K562 (cell line): ENCODE data around the gene GSX2. TPM values are rescaled to one million over a fixed set of nuclear protein-coding genes. Genes with fewer than 3 reads are reported as not detected.
"Not testable (repeated sequence)": the region's sequence is repeated elsewhere in the genome, so short reads cannot be mapped to it uniquely, and the experiment has no call there.

Experiments
- ATAC-seq: fragments of 200-7000 bp; cut with Tn5 transposase; 3 replicates; pipeline ENCODE4 v1.9.1; 2020; ENCODE audit warnings: moderate library complexity
- BruUV-seq: library from RNA; stranded (reverse); fragments of 400-500 nt; replicated peaks from 2 replicates; lab custom pipeline; 2021; lab: Mats Ljungman, UMichigan
- CTCF ChIA-PET: fragments of 300-600 bp; formaldehyde crosslinking; extraction: SDS; loops from one replicate; lab custom pipeline; 2021; ENCODE audit warnings: low intra/inter-chr PET ratio; lab: Yijun Ruan, JAX
- POLR2A ChIA-PET: fragments of 300-600, 350-650 bp; sonication (Branson Sonifier 250); formaldehyde crosslinking; extraction: SDS; loops from one replicate; lab custom pipeline; 2021; ENCODE audit warnings: antibody characterized with exemption, inconsistent platforms; lab: Yijun Ruan, JAX
- DNase-seq, 4 experiments: peaks; one replicate each; pipeline versions ENCODE4 v3.0.0 to v3.0.0-alpha.2; 2011 to 2018; ENCODE audit warnings: low spot score in 3 of 4, mixed read lengths in 3 of 4; ENCODE audit errors: extremely low read depth in 1 of 4
- FAIRE-seq: peaks from 2 replicates; lab custom pipeline; 2011; peaks lifted over from hg19 to GRCh38; lab: Jason Lieb, UNC
- H2AFZ ChIP-seq: 2 replicates; pipeline ENCODE4 v1.6.0; 2011; ENCODE audit warnings: low read depth, low read length, control low read depth, inconsistent platforms
- H3K27ac ChIP-seq: fragments of 200-600 bp; 3 replicates; pipeline ENCODE4 v1.8.0; 2011; ENCODE audit warnings: low read depth, mild to moderate bottlenecking, control low read depth, inconsistent platforms, low read length, moderate library complexity, mixed read lengths; ENCODE audit errors: extremely low read depth
- H3K27me3 ChIP-seq, 2 experiments: fragments of 300-600 bp in 1 of 2; 2 replicates in 1 of 2; 3 replicates in 1 of 2; pipeline versions ENCODE4 v1.6.0 to v1.8.0; 2011; ENCODE audit warnings: inconsistent platforms in 2 of 2, low read length in 2 of 2, mild to moderate bottlenecking in 1 of 2, mixed read lengths in 1 of 2, moderate library complexity in 1 of 2; ENCODE audit not compliant: control insufficient read depth in 2 of 2, insufficient read depth in 2 of 2
- H3K36me3 ChIP-seq: fragments of 300-600 bp; 3 replicates; pipeline ENCODE4 v1.8.0; 2011; ENCODE audit warnings: mild to moderate bottlenecking, low read length, inconsistent platforms; ENCODE audit not compliant: control insufficient read depth, insufficient read depth
- H3K4me1 ChIP-seq, 2 experiments: fragments of 200-600 bp in 1 of 2; replicated peaks in 1 of 2; 2 replicates in 1 of 2; 3 replicates in 1 of 2; pipeline versions ENCODE4 v1.5.1 to v1.8.0; 2011; ENCODE audit warnings: inconsistent platforms in 2 of 2, low read length in 2 of 2, mild to moderate bottlenecking in 1 of 2, mixed read lengths in 1 of 2, moderate library complexity in 1 of 2; ENCODE audit not compliant: control insufficient read depth in 2 of 2, insufficient read depth in 2 of 2
- H3K4me2 ChIP-seq: 2 replicates; pipeline ENCODE4 v1.6.1; 2011; ENCODE audit warnings: low read length, control low read depth, inconsistent platforms, mixed read lengths; ENCODE audit not compliant: insufficient read depth
- H3K4me3 ChIP-seq: fragments of 200-600 bp; sonication (generic), shearing (Covaris generic); 2 replicates; pipeline ENCODE4 v1.5.1; 2016; ENCODE audit warnings: control low read depth, inconsistent platforms
- H3K79me2 ChIP-seq: fragments of 200-600 bp; 3 replicates; pipeline ENCODE4 v1.8.0; 2011; ENCODE audit warnings: low read length, inconsistent platforms; ENCODE audit not compliant: control insufficient read depth, insufficient read depth
- H3K9ac ChIP-seq, 2 experiments: 2 replicates each; pipeline versions ENCODE4 v1.6.0 to v1.6.1; 2011; ENCODE audit warnings: low read depth in 2 of 2, low read length in 2 of 2, control low read depth in 1 of 2, inconsistent platforms in 1 of 2, mild to moderate bottlenecking in 1 of 2, mixed read lengths in 1 of 2; ENCODE audit not compliant: insufficient read depth in 1 of 2
- H3K9me1 ChIP-seq: one replicate; pipeline ENCODE4 v1.6.0; 2011; ENCODE audit warnings: inconsistent platforms, mild to moderate bottlenecking, low read length, moderate library complexity; ENCODE audit not compliant: control insufficient read depth, insufficient read depth
- H3K9me3 ChIP-seq: replicated peaks from 2 replicates; pipeline ENCODE4 v1.5.1; 2011; ENCODE audit warnings: low read depth, low read length, inconsistent platforms; ENCODE audit not compliant: control insufficient read depth, insufficient read depth
- H4K20me1 ChIP-seq: replicated peaks from 2 replicates; pipeline ENCODE4 v1.6.1; 2011; ENCODE audit warnings: low read length, inconsistent platforms, mixed read lengths; ENCODE audit not compliant: control insufficient read depth, insufficient read depth
- ARID1B ChIP-seq: fragments of 450-650 bp; IDR thresholded peaks from 2 replicates; pipeline ENCODE4 v1.6.1; 2016; ENCODE audit warnings: antibody characterized with exemption, mild to moderate bottlenecking, inconsistent platforms
- ATF7 ChIP-seq: fragments of 450-650 bp; IDR thresholded peaks from 2 replicates; pipeline ENCODE4 v1.7.1; 2014; ENCODE audit warnings: mild to moderate bottlenecking, moderate library complexity
- CEBPB ChIP-seq: fragments of 450-650 bp; IDR thresholded peaks from 2 replicates; pipeline ENCODE4 v1.6.1; 2016; ENCODE audit warnings: missing genetic modification characterization, missing compliant biosample characterization
- ERF ChIP-seq: fragments of 450-650 bp; formaldehyde crosslinking; IDR thresholded peaks from 2 replicates; pipeline ENCODE4 v1.4.0; 2020; ENCODE audit warnings: mild to moderate bottlenecking, mixed read lengths
- L3MBTL2 ChIP-seq: fragments of 450-650 bp; IDR thresholded peaks from 2 replicates; pipeline ENCODE4 v1.6.1; 2016; ENCODE audit warnings: mild to moderate bottlenecking, moderate library complexity
- NCOA1 ChIP-seq: fragments of 450-650 bp; IDR thresholded peaks from 2 replicates; pipeline ENCODE4 v1.6.1; 2016; ENCODE audit warnings: low read depth
- NFATC3 ChIP-seq: fragments of 450-650 bp; IDR thresholded peaks from 2 replicates; pipeline ENCODE4 v1.6.1; 2017; ENCODE audit warnings: mild to moderate bottlenecking
- SMAD1 ChIP-seq: fragments of 150-350 bp; IDR thresholded peaks from 2 replicates; pipeline ENCODE4 v1.6.1; 2014; ENCODE audit warnings: low read length, low read depth; ENCODE audit not compliant: partially characterized antibody
- SMARCE1 ChIP-seq: fragments of 450-650 bp; IDR thresholded peaks from 2 replicates; pipeline ENCODE4 v1.7.1; 2016; ENCODE audit warnings: mild to moderate bottlenecking
- UBTF ChIP-seq, 2 experiments: IDR thresholded peaks; 2 replicates each; pipeline ENCODE4 v1.6.1; 2012; ENCODE audit warnings: improper control_type of control experiment in 2 of 2, low read depth in 2 of 2, low read length in 2 of 2, borderline replicate concordance in 1 of 2
- ZNF239 ChIP-seq: fragments of 250-450 bp; sonication (Bioruptor Pico); IDR thresholded peaks from 2 replicates; pipeline ENCODE4 v1.4.0; 2020; ENCODE audit warnings: mild to moderate bottlenecking
- WGBS: fragments of 100-300 bp; shearing (Covaris generic); methylation state at CpG from one replicate; pipeline ENCODE4 v1.1.6; 2016; ENCODE audit warnings: low coverage, mixed read lengths; ENCODE audit not compliant: insufficient coverage; ENCODE audit errors: missing lambda C conversion rate; 5-methylcytosine and 5-hydroxymethylcytosine counted together
- in situ Hi-C: fragments of 300-500 bp; cut with MboI; formaldehyde crosslinking; loops from 4 replicates; pipeline ENCODE4 v1.15.0; 2018; ENCODE audit warnings: inconsistent platforms, mixed read lengths
- intact Hi-C: fragments of 100-400 bp; cut with micrococcal nuclease; formaldehyde crosslinking; loops from 2 replicates; pipeline ENCODE4 v1.14.2; 2022
- polyA plus RNA-seq, 8 experiments: library from polyadenylated mRNA; depleted of rRNA in 4 of 8; stranded (reverse) in 5 of 8; unstranded in 3 of 8; fragments of >200 nt; fragmentation: Nextera tagmentation in 2 of 8; fragmentation: Illumina TruSeq in 1 of 8; extraction: Ambion mirVana in 2 of 8; extraction: Trizol in 1 of 8; gene quantifications; 2 replicates each; pipeline versions ENCODE4 v1.2.1 to v1.2.3, GENCODE V29; 2011 to 2014; ENCODE audit warnings: inconsistent platforms in 1 of 8, missing spikeins in 1 of 8
- total RNA-seq, 7 experiments: library from RNA; depleted of rRNA in 6 of 7; stranded (reverse); fragments of >200 nt in 6 of 7; fragmentation: Illumina TruSeq in 2 of 7; extraction: Trizol in 2 of 7; gene quantifications; 2 replicates each; pipeline versions ENCODE4 v1.2.1 to v1.2.3, GENCODE V29; 2011 to 2021; ENCODE audit warnings: low replicate concordance in 1 of 7

Gene GSX2
- total and polyA plus RNA-seq, 9 of the 15 experiments (the other 6 are each of a cell fraction or from before 2014, with no cell fraction given), result not detected

GRCh38 chr4:54053322-54053721 lies 46.6 kb upstream of the GSX2 start:
- H3K4me3 ChIP-seq, H2AFZ ChIP-seq, H3K4me2 ChIP-seq, H3K27ac ChIP-seq, H3K9me1 ChIP-seq, ATAC-seq, DNase-seq, CTCF ChIA-PET, H3K36me3 ChIP-seq, H3K27me3 ChIP-seq, BruUV-seq, FAIRE-seq, H3K9ac ChIP-seq, H3K4me1 ChIP-seq, in situ Hi-C loops, intact Hi-C loops, H3K9me3 ChIP-seq: not testable (repeated sequence)
- POLR2A ChIA-PET, result interaction anchor here (0.7 kb wide), 1 partner anchor 9 kb away, joined by 3 read pairs; no protein-coding TSS in a partner anchor
- Histone ChIP-seq H3K79me2 (peaks cover 41% of the 10 kb centered on the region), H4K20me1 (peaks cover 13% of the 10 kb centered on the region)
- 78% methylated on average over 3 of the region's 5 CpGs for WGBS
- TF ChIP-seq CEBPB (tag), result peak; percentile 22; the same call in 1 of the 2 replicates

- DNase-seq (no peak), FAIRE-seq (no peak), ATAC-seq (no peak)
- no peak overlapping the region for H3K9ac ChIP-seq
- no peak overlapping the region for H3K4me3 ChIP-seq
- H3K27me3 ChIP-seq, result no peaks in the 10 kb centered on the region
- peaks cover 13% of the 10 kb centered on the region for H4K20me1 ChIP-seq
- H3K9me3 ChIP-seq, result no peaks in the 10 kb centered on the region
- no peaks in the 10 kb centered on the region; a peak in 1 of 5 replicates for H3K4me1 ChIP-seq
- H3K9me1 ChIP-seq, result peaks cover 3% of the 10 kb centered on the region
- no peaks in the 10 kb centered on the region for H3K36me3 ChIP-seq
- no peak overlapping the region for H3K27ac ChIP-seq
- no peak overlapping the region for H3K4me2 ChIP-seq
- H2AFZ ChIP-seq, result no peak overlapping the region
- 87% methylated on average over 2 of the region's 2 CpGs for WGBS
- in situ Hi-C loops, result no loop called here
- ChIA-PET CTCF (no interaction called here), POLR2A (no interaction called here)
- BruUV-seq, result no TSS peak
- intact Hi-C loops, result no loop called here
- TF ChIP-seq UBTF (IDR thresholded peaks at IDR 0.05; ENCODE audit: borderline replicate concordance in 1 of 2, low read depth in 2 of 2, low read length in 2 of 2), result no peak
- TF ChIP-seq ZNF239 (CRISPR knock-in tag), result no peak
- TF ChIP-seq NCOA1, result no peak
- no peak for TF ChIP-seq SMAD1
- no peak for TF ChIP-seq ERF
- TF ChIP-seq ATF7, result no peak
- TF ChIP-seq SMARCE1, result no peak
- TF ChIP-seq NFATC3, result no peak
- no peak for TF ChIP-seq ARID1B
- TF ChIP-seq L3MBTL2, result no peak
- H3K79me2 ChIP-seq, result peaks cover 49% of the 10 kb centered on the region
Measured at GRCh38 chr4:54054501-54054900, 45.5 kb upstream of the GSX2 start.
